NT2/D1 (cell line): ENCODE measurements around the gene GPR146.
"Not testable (repeated sequence)": the region's sequence is repeated elsewhere in the genome, so short reads cannot be mapped to it uniquely, and the experiment has no call there.

ENCODE experiments used
- DNase-seq: peaks from one replicate; pipeline ENCODE4 v3.0.0-alpha.2; 2011; ENCODE audit warnings: low read depth, low spot score
- H3K27me3 ChIP-seq: 2 replicates; pipeline ENCODE4 v1.6.0; 2011; ENCODE audit warnings: mild to moderate bottlenecking; ENCODE audit not compliant: insufficient read length, insufficient read depth
- H3K36me3 ChIP-seq: 2 replicates; pipeline ENCODE4 v1.6.1; 2011; ENCODE audit warnings: mild to moderate bottlenecking, low read length, mixed read lengths; ENCODE audit not compliant: insufficient read depth, insufficient read length
- H3K4me1 ChIP-seq: 2 replicates; pipeline ENCODE4 v1.5.1; 2011; ENCODE audit not compliant: insufficient read depth, insufficient read length
- H3K4me3 ChIP-seq: 2 replicates; pipeline ENCODE4 v1.5.1; 2011; ENCODE audit warnings: low read depth; ENCODE audit not compliant: insufficient read length
- H3K9ac ChIP-seq: 2 replicates; pipeline ENCODE4 v1.6.0; 2011; ENCODE audit warnings: low read depth; ENCODE audit not compliant: insufficient read length
- H3K9me3 ChIP-seq: 2 replicates; pipeline ENCODE4 v1.5.1; 2011; ENCODE audit warnings: mild to moderate bottlenecking, low read length; ENCODE audit not compliant: insufficient read depth
- SUZ12 ChIP-seq: IDR thresholded peaks from 2 replicates; pipeline ENCODE4 v1.6.1; 2011; ENCODE audit not compliant: insufficient read length, insufficient read depth; ENCODE audit errors: extremely low read depth
- YY1 ChIP-seq: IDR thresholded peaks from 2 replicates; pipeline ENCODE4 v1.6.1; 2011; ENCODE audit not compliant: insufficient read length, insufficient read depth
- ZNF274 ChIP-seq: IDR thresholded peaks from 2 replicates; pipeline ENCODE4 v1.6.1; 2011; ENCODE audit warnings: mild to moderate bottlenecking, low read depth, low read length

GPR146 gene

GRCh38 chr7:1068619-1069018 lies 24.3 kb downstream of the GPR146 start:
- Histone ChIP-seq H3K36me3 (peaks cover 7% of the 10 kb centered on the region), H3K4me1 (peaks cover 21% of the 10 kb centered on the region), H3K4me3 (no peak overlapping the region), H3K9ac (no peak overlapping the region), H3K27me3 (no peaks in the 10 kb centered on the region), H3K9me3 (peaks cover 9% of the 10 kb centered on the region; the same call in 1 of the 2 replicates)
- no peak for DNase-seq
- TF ChIP-seq ZNF274 (no peak), YY1 (no peak), SUZ12 (no peak)

DNA sequence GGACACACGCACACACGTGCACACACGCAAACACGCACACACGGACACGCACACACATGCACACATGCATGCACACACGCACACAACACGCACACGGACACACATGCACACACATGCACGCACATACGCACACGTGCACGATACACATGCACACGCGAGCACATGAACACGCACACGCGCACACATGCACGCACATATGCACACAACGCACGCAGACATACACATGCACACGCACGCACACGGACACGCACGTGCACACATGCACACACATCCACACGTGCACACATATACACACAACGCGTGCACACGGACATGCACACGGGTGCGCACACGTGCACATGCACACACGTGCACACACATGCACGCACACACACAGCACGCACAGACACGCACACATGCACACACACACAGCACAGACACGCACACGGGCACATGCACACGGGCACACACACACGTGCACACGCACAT lies 26.2 kb downstream of the GPR146 start:
- Histone ChIP-seq H3K9ac (no peak overlapping the region), H3K27me3 (no peaks in the 10 kb centered on the region), H3K4me1 (peaks cover 16% of the 10 kb centered on the region), H3K4me3 (no peak overlapping the region), H3K9me3 (peaks cover 9% of the 10 kb centered on the region; the same call in 1 of the 2 replicates), H3K36me3 (peaks cover 4% of the 10 kb centered on the region)
- no peak for DNase-seq
- TF ChIP-seq ZNF274: no peak
- no peak for TF ChIP-seq YY1
- TF ChIP-seq SUZ12: no peak

GRCh38 chr7:1071731-1072254 lies 27.4 kb downstream of the GPR146 start:
- TF ChIP-seq ZNF274 (no peak), YY1 (no peak)
- Histone ChIP-seq H3K36me3 (peaks cover 4% of the 10 kb centered on the region), H3K4me1 (peaks cover 10% of the 10 kb centered on the region), H3K9ac (no peak overlapping the region), H3K4me3 (no peak overlapping the region), H3K27me3 (no peaks in the 10 kb centered on the region), H3K9me3 (peaks cover 9% of the 10 kb centered on the region; the same call in 1 of the 2 replicates)
- DNase-seq: no peak

GRCh38 chr7:1073142-1073977 lies 29.0 kb downstream of the GPR146 start:
- Histone ChIP-seq H3K9ac (no peak overlapping the region), H3K36me3 (peaks cover 4% of the 10 kb centered on the region), H3K4me3 (no peak overlapping the region), H3K27me3 (no peaks in the 10 kb centered on the region), H3K4me1 (peaks cover 10% of the 10 kb centered on the region), H3K9me3 (peaks cover 9% of the 10 kb centered on the region; the same call in 1 of the 2 replicates)
- TF ChIP-seq SUZ12: no peak
- no peak for TF ChIP-seq ZNF274
- no peak for TF ChIP-seq YY1
- no peak for DNase-seq

GRCh38 chr7:1074018-1074417 lies 29.7 kb downstream of the GPR146 start:
- H3K4me1 ChIP-seq: peaks cover 10% of the 10 kb centered on the region
- not testable (repeated sequence) for H3K9ac ChIP-seq, H3K9me3 ChIP-seq, H3K27me3 ChIP-seq, DNase-seq, H3K4me3 ChIP-seq, H3K36me3 ChIP-seq

GRCh38 chr7:1074593-1075431 lies 30.5 kb downstream of the GPR146 start:
- no peak for DNase-seq
- H3K36me3 ChIP-seq: peaks cover 4% of the 10 kb centered on the region
- peaks cover 9% of the 10 kb centered on the region; the same call in 1 of the 2 replicates for H3K9me3 ChIP-seq
- H3K27me3 ChIP-seq: no peaks in the 10 kb centered on the region
- H3K4me1 ChIP-seq: peaks cover 10% of the 10 kb centered on the region
- no peak overlapping the region for H3K4me3 ChIP-seq
- H3K9ac ChIP-seq: no peak overlapping the region
- TF ChIP-seq YY1 (no peak), SUZ12 (no peak), ZNF274 (no peak)
